Measurements from ENCODE around the gene SH3BP4. TPM values are rescaled to one million over a fixed set of nuclear protein-coding genes. Genes with fewer than 3 reads are reported as not detected.

The SH3BP4 gene
- total and polyA plus RNA-seq, 2 donors (not counting 1 experiment from before 2014, with no cell fraction given) = 1.00 to 1.3 TPM

DNA sequence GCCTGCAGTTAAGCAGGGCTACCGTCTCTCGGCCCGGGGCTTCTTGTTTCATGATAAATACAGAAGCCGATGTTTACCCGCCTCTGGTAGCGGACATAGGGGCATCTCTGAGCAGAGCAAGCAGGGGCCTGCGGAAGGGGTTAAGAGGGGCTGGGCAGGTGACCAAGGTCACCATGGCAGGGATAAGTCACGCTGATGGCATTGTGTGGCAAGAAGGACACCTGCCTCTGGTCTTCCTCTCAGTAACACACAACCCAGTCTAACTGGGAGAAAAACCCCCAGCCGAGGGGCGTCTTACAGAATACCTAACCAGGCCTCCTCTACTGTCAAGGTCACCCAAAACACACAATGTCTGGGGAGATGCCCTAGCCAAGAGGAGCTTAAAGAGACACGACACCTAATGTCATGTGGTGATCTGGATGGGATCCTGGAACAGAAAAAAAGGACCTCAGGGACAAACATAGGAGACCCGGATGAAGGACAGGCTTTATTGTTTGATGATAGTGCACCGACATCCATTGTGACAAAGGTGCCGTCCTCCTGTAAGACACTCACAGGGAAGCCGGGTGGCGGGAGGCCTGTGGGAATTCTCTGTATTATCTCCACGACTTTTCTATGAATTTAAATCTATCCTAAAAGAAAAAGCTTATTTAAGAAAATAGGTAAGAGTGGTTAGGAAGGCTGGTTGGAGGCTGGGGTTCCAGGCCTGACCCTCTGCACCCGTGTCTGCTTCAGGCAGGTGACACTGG, 24.8 kb downstream of the SH3BP4 start:
- H3K4me1 Mint-ChIP-seq = no peaks in the 10 kb centered on the region
- no peak overlapping the region for H3K27ac Mint-ChIP-seq
- peaks cover 21% of the 10 kb centered on the region for H3K27me3 Mint-ChIP-seq
- H3K9me3 Mint-ChIP-seq (ENCODE audit: insufficient read depth) = no peaks in the 10 kb centered on the region
- Histone ChIP-seq H3K27ac (ENCODE audit: low read length in 2 of 2) (no peak overlapping the region), H3K4me3 (ENCODE audit: control extremely low read depth in 1 of 5, extremely low read depth in 1 of 5, insufficient read depth in 1 of 5, low read depth in 2 of 5, low read length in 4 of 5) (no peak overlapping the region), H3K9me3 (ENCODE audit: control extremely low read depth in 1 of 3, control insufficient read depth in 2 of 3, insufficient read depth in 1 of 3, low read length in 2 of 3) (peaks cover 0 to 6% (median 4%) of the 10 kb centered on the region in 3 donors), H2AFZ (ENCODE audit: insufficient read depth, low read depth, low read length, poor library complexity, severe bottlenecking) (no peak overlapping the region), H3K27me3 (replicated peaks in 1 of 4; ENCODE audit: control extremely low read depth in 1 of 4, control insufficient read depth in 3 of 4, insufficient read depth in 4 of 4, low read length in 3 of 4) (peaks cover 0 to 5% (median 0%) of the 10 kb centered on the region in 4 experiments), H3K36me3 (replicated peaks in 1 of 2; ENCODE audit: control extremely low read depth in 1 of 2, control insufficient read depth in 1 of 2, extremely low read depth in 1 of 2, insufficient read depth in 2 of 2, low read length in 1 of 2) (no peaks in the 10 kb centered on the region), H3K79me2 (ENCODE audit: control insufficient read depth, insufficient read depth, low read length) (no peaks in the 10 kb centered on the region), H3K4me2 (replicated peaks; ENCODE audit: low read depth, low read length, poor library complexity, severe bottlenecking) (no peak overlapping the region), H4K20me1 (ENCODE audit: control insufficient read depth, insufficient read depth, low read length, poor library complexity, severe bottlenecking) (no peaks in the 10 kb centered on the region), H3K9ac (ENCODE audit: low read length) (no peak overlapping the region), H3K4me1 (ENCODE audit: control insufficient read depth in 2 of 2, insufficient read depth in 2 of 2, low read length in 2 of 2) (peaks cover 0 to 4% of the 10 kb centered on the region in 2 donors)
- TF ChIP-seq EZH2 (IDR thresholded peaks at IDR 0.05; ENCODE audit: borderline replicate concordance, insufficient read depth, low read depth, low read length, poor library complexity, severe bottlenecking) = no peak
- TF ChIP-seq, protein P1, sequence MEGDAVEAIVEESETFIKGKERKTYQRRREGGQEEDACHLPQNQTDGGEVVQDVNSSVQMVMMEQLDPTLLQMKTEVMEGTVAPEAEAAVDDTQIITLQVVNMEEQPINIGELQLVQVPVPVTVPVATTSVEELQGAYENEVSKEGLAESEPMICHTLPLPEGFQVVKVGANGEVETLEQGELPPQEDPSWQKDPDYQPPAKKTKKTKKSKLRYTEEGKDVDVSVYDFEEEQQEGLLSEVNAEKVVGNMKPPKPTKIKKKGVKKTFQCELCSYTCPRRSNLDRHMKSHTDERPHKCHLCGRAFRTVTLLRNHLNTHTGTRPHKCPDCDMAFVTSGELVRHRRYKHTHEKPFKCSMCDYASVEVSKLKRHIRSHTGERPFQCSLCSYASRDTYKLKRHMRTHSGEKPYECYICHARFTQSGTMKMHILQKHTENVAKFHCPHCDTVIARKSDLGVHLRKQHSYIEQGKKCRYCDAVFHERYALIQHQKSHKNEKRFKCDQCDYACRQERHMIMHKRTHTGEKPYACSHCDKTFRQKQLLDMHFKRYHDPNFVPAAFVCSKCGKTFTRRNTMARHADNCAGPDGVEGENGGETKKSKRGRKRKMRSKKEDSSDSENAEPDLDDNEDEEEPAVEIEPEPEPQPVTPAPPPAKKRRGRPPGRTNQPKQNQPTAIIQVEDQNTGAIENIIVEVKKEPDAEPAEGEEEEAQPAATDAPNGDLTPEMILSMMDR (IDR thresholded peaks at IDR 0.05) = no peak
- intact Hi-C loops (cut with micrococcal nuclease) = no loop called here
- CTCF ChIA-PET = no interaction called here
- 88% methylated on average over 11 of the region's 18 CpGs for WGBS (ENCODE audit: insufficient coverage)
- DNase-seq (no peak), ATAC-seq (ENCODE audit: low read depth) (no peak)
- no peak overlapping the region for H3K4me3 Mint-ChIP-seq
- POLR2A ChIA-PET = no interaction called here

DNA sequence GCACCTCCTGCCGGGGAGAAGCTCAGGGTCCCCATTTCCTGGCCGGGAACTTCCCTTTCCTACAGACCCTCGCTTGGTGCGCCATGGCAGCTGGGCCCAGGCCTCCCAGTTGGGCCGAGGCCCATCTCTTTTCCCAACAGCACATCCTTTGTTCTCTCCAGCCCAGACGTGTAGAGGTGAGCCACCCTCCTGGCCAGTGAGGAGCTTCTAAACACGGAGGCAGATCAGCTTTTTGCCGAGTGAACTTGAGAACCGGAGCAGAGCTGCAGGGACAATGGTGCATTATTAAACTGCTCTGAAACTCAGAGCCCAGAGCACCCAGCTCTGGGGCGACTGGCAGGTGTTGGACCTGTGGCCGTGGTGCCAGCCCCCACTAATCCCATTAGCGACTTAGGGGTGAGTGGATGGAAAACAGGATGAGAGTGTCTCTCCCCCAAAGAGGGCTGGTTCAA, 25.4 kb downstream of the SH3BP4 start:
- intact Hi-C loops (cut with micrococcal nuclease) = no loop called here
- ATAC-seq (ENCODE audit: low read depth) (no peak), DNase-seq (no peak)
- Histone ChIP-seq H3K4me2 (replicated peaks; ENCODE audit: low read depth, low read length, poor library complexity, severe bottlenecking) (no peak overlapping the region), H3K79me2 (ENCODE audit: control insufficient read depth, insufficient read depth, low read length) (no peaks in the 10 kb centered on the region), H3K27ac (ENCODE audit: low read length in 2 of 2) (no peak overlapping the region), H3K9me3 (ENCODE audit: control extremely low read depth in 1 of 3, control insufficient read depth in 2 of 3, insufficient read depth in 1 of 3, low read length in 2 of 3) (peaks cover 0 to 6% (median 4%) of the 10 kb centered on the region in 3 donors), H2AFZ (ENCODE audit: insufficient read depth, low read depth, low read length, poor library complexity, severe bottlenecking) (no peak overlapping the region), H3K4me1 (ENCODE audit: control insufficient read depth in 2 of 2, insufficient read depth in 2 of 2, low read length in 2 of 2) (peaks cover 0 to 4% of the 10 kb centered on the region in 2 donors), H3K27me3 (replicated peaks in 1 of 4; ENCODE audit: control extremely low read depth in 1 of 4, control insufficient read depth in 3 of 4, insufficient read depth in 4 of 4, low read length in 3 of 4) (peaks cover 0 to 5% (median 0%) of the 10 kb centered on the region in 4 experiments), H3K36me3 (replicated peaks in 1 of 2; ENCODE audit: control extremely low read depth in 1 of 2, control insufficient read depth in 1 of 2, extremely low read depth in 1 of 2, insufficient read depth in 2 of 2, low read length in 1 of 2) (no peaks in the 10 kb centered on the region), H3K4me3 (ENCODE audit: control extremely low read depth in 1 of 5, extremely low read depth in 1 of 5, insufficient read depth in 1 of 5, low read depth in 2 of 5, low read length in 4 of 5) (no peak overlapping the region), H4K20me1 (ENCODE audit: control insufficient read depth, insufficient read depth, low read length, poor library complexity, severe bottlenecking) (no peaks in the 10 kb centered on the region), H3K9ac (ENCODE audit: low read length) (no peak overlapping the region)
- Mint-ChIP-seq H3K27me3 (peaks cover 21% of the 10 kb centered on the region), H3K27ac (no peak overlapping the region), H3K9me3 (ENCODE audit: insufficient read depth) (no peaks in the 10 kb centered on the region), H3K4me3 (no peak overlapping the region), H3K4me1 (no peaks in the 10 kb centered on the region)
- WGBS (ENCODE audit: insufficient coverage) = 77% methylated on average over 9 of the region's 12 CpGs
- POLR2A ChIA-PET = no interaction called here
- CTCF ChIA-PET = no interaction called here
- TF ChIP-seq EZH2 (IDR thresholded peaks at IDR 0.05; ENCODE audit: borderline replicate concordance, insufficient read depth, low read depth, low read length, poor library complexity, severe bottlenecking) = no peak
- TF ChIP-seq, protein P1 (IDR thresholded peaks at IDR 0.05) = no peak
